BLaER1 (cell line): ENCODE data around the gene TPST1.
A peak's percentile ranks its signal among the peaks of the same experiment; 100 is the strongest.

Experiments used
- H3K27ac ChIP-seq: shearing (Covaris generic); formaldehyde crosslinking; 2 replicates; pipeline ENCODE4 v1.8.1; 2022
- H3K27me3 ChIP-seq: shearing (Covaris generic); formaldehyde crosslinking; 2 replicates; pipeline ENCODE4 v1.8.1; 2022
- H3K36me3 ChIP-seq: shearing (Covaris generic); formaldehyde crosslinking; 2 replicates; pipeline ENCODE4 v1.8.1; 2022
- H3K4me1 ChIP-seq: shearing (Covaris generic); formaldehyde crosslinking; 2 replicates; pipeline ENCODE4 v1.8.1; 2022
- H3K4me2 ChIP-seq: shearing (Covaris generic); formaldehyde crosslinking; 2 replicates; pipeline ENCODE4 v1.8.1; 2022
- H3K4me3 ChIP-seq: shearing (Covaris generic); formaldehyde crosslinking; 2 replicates; pipeline ENCODE4 v1.8.1; 2022
- H3K9ac ChIP-seq: shearing (Covaris generic); formaldehyde crosslinking; 2 replicates; pipeline ENCODE4 v1.8.1; 2022
- H3K9me3 ChIP-seq: shearing (Covaris generic); formaldehyde crosslinking; 2 replicates; pipeline ENCODE4 v1.8.1; 2022
- H4K20me1 ChIP-seq: shearing (Covaris generic); formaldehyde crosslinking; 2 replicates; pipeline ENCODE4 v1.8.1; 2022
- Cebpa-rat ChIP-seq: shearing (Covaris generic); IDR thresholded peaks from 2 replicates; pipeline ENCODE4 v1.8.1; 2022

TPST1 gene

GRCh38 chr7:66326501-66327215, 121.5 kb downstream of the TPST1 start:
- Histone ChIP-seq H4K20me1 (no peaks in the 10 kb centered on the region), H3K4me3 (no peak overlapping the region), H3K9ac (no peak overlapping the region), H3K4me1 (peaks cover 11% of the 10 kb centered on the region; the same call in 1 of the 2 replicates), H3K27ac (no peak overlapping the region), H3K4me2 (no peak overlapping the region), H3K36me3 (peaks cover 6% of the 10 kb centered on the region; the same call in 1 of the 2 replicates), H3K9me3 (peaks cover 7% of the 10 kb centered on the region; the same call in 1 of the 2 replicates), H3K27me3 (no peaks in the 10 kb centered on the region)
- no peak for TF ChIP-seq Cebpa-rat

- H3K4me1 ChIP-seq, result peaks cover 11% of the 10 kb centered on the region; the same call in 1 of the 2 replicates
- no peaks in the 10 kb centered on the region for H3K27me3 ChIP-seq
- no peak overlapping the region for H3K27ac ChIP-seq
- H3K4me2 ChIP-seq, result no peak overlapping the region
- no peak for TF ChIP-seq Cebpa-rat
- no peak overlapping the region for H3K9ac ChIP-seq
- H3K9me3 ChIP-seq, result peaks cover 16% of the 10 kb centered on the region
- H3K4me3 ChIP-seq, result no peak overlapping the region
- H3K36me3 ChIP-seq, result 0 out of 2 replicates have a peak, but pooled peaks cover 11% of the 10 kb centered on the region
- H4K20me1 ChIP-seq, result no peaks in the 10 kb centered on the region
Measured at GRCh38 chr7:66330961-66331360, 125.8 kb downstream of the TPST1 start.

- no peak; the same call in 1 of the 2 replicates for TF ChIP-seq Cebpa-rat
- H3K4me3 ChIP-seq, result no peak overlapping the region
- H3K36me3 ChIP-seq, result peaks cover 16% of the 10 kb centered on the region; the same call in 1 of the 2 replicates
- peaks cover 6% of the 10 kb centered on the region; the same call in 1 of the 2 replicates for H3K4me1 ChIP-seq
- no peak overlapping the region for H3K27ac ChIP-seq
- H4K20me1 ChIP-seq, result no peaks in the 10 kb centered on the region
- no peak overlapping the region for H3K4me2 ChIP-seq
- no peaks in the 10 kb centered on the region for H3K27me3 ChIP-seq
- H3K9ac ChIP-seq, result no peak overlapping the region
- peaks cover 25% of the 10 kb centered on the region for H3K9me3 ChIP-seq
Measured at GRCh38 chr7:66331883-66332282, 126.7 kb downstream of the TPST1 start.

GRCh38 chr7:66333443-66333842, 128.3 kb downstream of the TPST1 start:
- Histone ChIP-seq H3K4me1 (no peaks in the 10 kb centered on the region), H3K4me2 (no peak overlapping the region), H3K9me3 (peaks cover 33% of the 10 kb centered on the region), H4K20me1 (no peaks in the 10 kb centered on the region), H3K27me3 (no peaks in the 10 kb centered on the region), H3K9ac (no peak overlapping the region), H3K27ac (no peak overlapping the region), H3K4me3 (no peak overlapping the region), H3K36me3 (peaks cover 21% of the 10 kb centered on the region; the same call in 1 of the 2 replicates)
- TF ChIP-seq Cebpa-rat, result no peak

- no peak overlapping the region for H3K27ac ChIP-seq
- TF ChIP-seq Cebpa-rat, result no peak
- no peaks in the 10 kb centered on the region for H3K27me3 ChIP-seq
- H3K36me3 ChIP-seq, result peaks cover 21% of the 10 kb centered on the region; the same call in 1 of the 2 replicates
- H4K20me1 ChIP-seq, result no peaks in the 10 kb centered on the region
- H3K4me3 ChIP-seq, result no peak overlapping the region
- no peaks in the 10 kb centered on the region for H3K4me1 ChIP-seq
- no peak overlapping the region for H3K4me2 ChIP-seq
- no peak overlapping the region for H3K9ac ChIP-seq
- peaks cover 47% of the 10 kb centered on the region for H3K9me3 ChIP-seq
Measured at GRCh38 chr7:66335318-66335717, 130.2 kb downstream of the TPST1 start.

- no peak overlapping the region for H3K4me3 ChIP-seq
- no peaks in the 10 kb centered on the region for H3K27me3 ChIP-seq
- H4K20me1 ChIP-seq, result no peaks in the 10 kb centered on the region
- H3K9me3 ChIP-seq, result peaks cover 47% of the 10 kb centered on the region
- H3K4me1 ChIP-seq, result no peaks in the 10 kb centered on the region
- no peak overlapping the region for H3K4me2 ChIP-seq
- H3K27ac ChIP-seq, result no peak overlapping the region
- no peak overlapping the region for H3K9ac ChIP-seq
- TF ChIP-seq Cebpa-rat, result no peak
- peaks cover 21% of the 10 kb centered on the region; the same call in 1 of the 2 replicates for H3K36me3 ChIP-seq
Measured at GRCh38 chr7:66336760-66337159, 131.6 kb downstream of the TPST1 start.

- Histone ChIP-seq H3K27ac (no peak overlapping the region), H3K4me3 (no peak overlapping the region), H3K4me1 (no peaks in the 10 kb centered on the region), H3K9ac (no peak overlapping the region), H3K27me3 (no peaks in the 10 kb centered on the region), H3K4me2 (no peak overlapping the region), H3K36me3 (peaks cover 21% of the 10 kb centered on the region; the same call in 1 of the 2 replicates), H4K20me1 (no peaks in the 10 kb centered on the region), H3K9me3 (peaks cover 47% of the 10 kb centered on the region)
- no peak for TF ChIP-seq Cebpa-rat
Measured at GRCh38 chr7:66339141-66339540, 134.0 kb downstream of the TPST1 start.

GRCh38 chr7:66344166-66344565, 139.0 kb downstream of the TPST1 start:
- H4K20me1 ChIP-seq, result no peaks in the 10 kb centered on the region
- H3K9ac ChIP-seq, result no peak overlapping the region
- H3K4me2 ChIP-seq, result no peak overlapping the region
- no peaks in the 10 kb centered on the region for H3K27me3 ChIP-seq
- H3K9me3 ChIP-seq, result peaks cover 18% of the 10 kb centered on the region
- H3K36me3 ChIP-seq, result no peaks in the 10 kb centered on the region
- TF ChIP-seq Cebpa-rat, result no peak
- H3K4me3 ChIP-seq, result no peak overlapping the region
- H3K27ac ChIP-seq, result no peak overlapping the region
- peaks cover 14% of the 10 kb centered on the region for H3K4me1 ChIP-seq

GRCh38 chr7:66348531-66348930, 143.4 kb downstream of the TPST1 start:
- Histone ChIP-seq H4K20me1 (no peaks in the 10 kb centered on the region), H3K4me1 (peaks cover 22% of the 10 kb centered on the region), H3K4me2 (peak overlapping the region; percentile 55), H3K9me3 (peaks cover 6% of the 10 kb centered on the region; the same call in 1 of the 2 replicates), H3K27ac (no peak overlapping the region), H3K27me3 (no peaks in the 10 kb centered on the region), H3K9ac (no peak overlapping the region), H3K4me3 (no peak overlapping the region), H3K36me3 (0 out of 2 replicates have a peak, but pooled peaks cover 1% of the 10 kb centered on the region)
- no peak for TF ChIP-seq Cebpa-rat

GRCh38 chr7:66348959-66349358, 143.8 kb downstream of the TPST1 start:
- no peaks in the 10 kb centered on the region for H3K27me3 ChIP-seq
- peak overlapping the region; percentile 53; the same call in 1 of the 2 replicates for H3K27ac ChIP-seq
- TF ChIP-seq Cebpa-rat, result no peak
- no peaks in the 10 kb centered on the region for H4K20me1 ChIP-seq
- H3K4me2 ChIP-seq, result peak overlapping the region; percentile 55
- no peak overlapping the region for H3K4me3 ChIP-seq
- peaks cover 6% of the 10 kb centered on the region; the same call in 1 of the 2 replicates for H3K9me3 ChIP-seq
- H3K9ac ChIP-seq, result no peak overlapping the region
- H3K4me1 ChIP-seq, result peaks cover 22% of the 10 kb centered on the region
- H3K36me3 ChIP-seq, result 0 out of 2 replicates have a peak, but pooled peaks cover 6% of the 10 kb centered on the region
